GM18861 (cell line): ENCODE measurements around the gene BARX1.

Experiments used
- ATAC-seq: cut with Tn5 transposase; IDR thresholded peaks from one replicate; pipeline ENCODE4 v1.9.1; 2021; ENCODE audit not compliant: unreplicated experiment

BARX1 gene

GRCh38 chr9:93902780-93903655, 52.1 kb downstream of the BARX1 start:
- no peak for ATAC-seq

- ATAC-seq = no peak
Observed at GRCh38 chr9:93902051-93902779, 52.9 kb downstream of the BARX1 start.
